Stimulated activated effector memory CD8-positive, alpha-beta T cell treated with anti-CD3 and anti-CD28 coated beads, Interleukin-12 subunit alpha, Interleukin-12 subunit beta, amount 100 ng/mL, for 72 hours (primary cell): ENCODE measurements around the gene NTN3.
A peak's percentile ranks its signal among the peaks of the same experiment; 100 is the strongest.

Source experiments
- ATAC-seq: fragments of 150-1000 bp; cut with Tn5 transposase; 2 replicates; pipeline ENCODE4 v1.10.0; 2021
- DNase-seq, 2 donors: peaks; one replicate each; pipeline ENCODE4 v3.0.0; 2021 to 2022; ENCODE audit warnings: low spot score in 2 of 2
- H3K27ac Mint-ChIP-seq: one replicate; pipeline ENCODE4 v1.8.0; 2022; ENCODE audit warnings: mild to moderate bottlenecking, mixed read lengths
- H3K36me3 Mint-ChIP-seq: one replicate; pipeline ENCODE4 v1.8.0; 2022; ENCODE audit warnings: mild to moderate bottlenecking, mixed read lengths
- H3K4me1 Mint-ChIP-seq: one replicate; pipeline ENCODE4 v1.8.0; 2022; ENCODE audit warnings: mixed read lengths
- H3K4me3 Mint-ChIP-seq: one replicate; pipeline ENCODE4 v1.8.0; 2022; ENCODE audit warnings: mild to moderate bottlenecking, mixed read lengths
- H3K9me3 Mint-ChIP-seq: one replicate; pipeline ENCODE4 v1.8.0; 2022; ENCODE audit warnings: mixed read lengths

NTN3 gene

DNA sequence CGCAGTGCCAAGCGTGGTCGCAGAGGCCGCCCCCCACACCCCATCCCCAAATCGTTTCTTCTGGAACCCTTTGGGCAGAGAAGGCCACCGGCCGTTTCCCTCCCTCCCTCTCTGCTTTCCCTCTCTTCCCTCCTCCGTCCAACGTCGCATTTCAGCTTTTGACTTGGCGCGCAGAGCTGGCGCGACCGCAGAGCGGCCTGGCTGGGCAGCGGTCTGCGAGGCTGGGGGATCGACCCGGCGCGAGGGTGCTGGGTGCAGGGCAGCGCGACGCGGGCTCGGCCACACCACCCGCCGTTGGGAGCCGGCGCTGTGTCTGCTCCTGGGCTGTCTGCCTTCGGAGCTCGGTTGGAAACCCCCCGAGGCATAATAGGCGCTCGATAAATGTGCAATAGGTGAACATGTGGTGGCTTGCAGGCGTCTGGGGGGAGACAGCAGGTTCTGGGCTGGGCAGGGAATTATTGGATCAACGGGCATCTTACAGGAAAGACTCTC lies 2.8 kb upstream of the NTN3 start:
- H3K4me1 Mint-ChIP-seq: peaks cover 24% of the 10 kb centered on the region
- no peaks in the 10 kb centered on the region for H3K9me3 Mint-ChIP-seq
- H3K4me3 Mint-ChIP-seq: peak overlapping the region; percentile 53
- DNase-seq (no peak), ATAC-seq (peak; percentile 44)
- H3K27ac Mint-ChIP-seq: no peak overlapping the region
- no peaks in the 10 kb centered on the region for H3K36me3 Mint-ChIP-seq

DNA sequence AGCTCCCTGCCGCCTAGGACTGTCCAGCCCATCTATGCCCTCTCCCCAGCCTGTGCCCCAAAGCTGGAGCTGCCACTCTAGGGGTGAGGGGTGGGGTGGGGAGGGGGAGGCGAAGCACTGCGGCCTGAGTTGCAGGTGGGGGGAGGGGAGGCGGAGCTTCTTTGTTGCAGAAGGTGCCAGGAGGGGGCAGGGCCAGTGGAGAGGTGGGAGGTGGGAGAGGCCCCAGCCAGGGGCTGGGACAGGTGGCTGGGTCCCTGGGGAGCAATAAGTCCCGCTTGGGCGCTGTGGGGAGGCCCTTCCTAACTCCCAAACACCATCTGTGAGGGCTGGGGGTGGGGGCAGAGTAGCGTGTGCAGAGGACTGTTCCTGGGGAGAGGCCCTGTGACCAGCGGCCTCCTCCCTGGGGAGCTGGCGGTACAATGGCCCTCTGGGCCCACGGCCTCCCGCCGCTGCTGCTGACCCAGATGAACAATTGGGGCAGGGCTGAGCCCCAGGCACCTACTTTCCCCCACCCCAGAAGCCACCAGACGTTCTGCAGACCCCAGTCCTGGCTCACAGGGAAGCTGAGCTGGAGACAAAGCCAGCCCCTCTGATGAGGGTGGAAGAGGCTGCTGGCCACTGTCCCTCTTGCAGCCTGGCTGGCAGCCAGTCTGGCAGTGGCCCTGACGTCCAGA lies 2.2 kb upstream of the NTN3 start:
- no peak for DNase-seq
- Mint-ChIP-seq H3K4me1 (peaks cover 26% of the 10 kb centered on the region), H3K27ac (no peak overlapping the region), H3K9me3 (no peaks in the 10 kb centered on the region), H3K36me3 (no peaks in the 10 kb centered on the region), H3K4me3 (peak overlapping the region; percentile 53)
- no peak for ATAC-seq

DNA sequence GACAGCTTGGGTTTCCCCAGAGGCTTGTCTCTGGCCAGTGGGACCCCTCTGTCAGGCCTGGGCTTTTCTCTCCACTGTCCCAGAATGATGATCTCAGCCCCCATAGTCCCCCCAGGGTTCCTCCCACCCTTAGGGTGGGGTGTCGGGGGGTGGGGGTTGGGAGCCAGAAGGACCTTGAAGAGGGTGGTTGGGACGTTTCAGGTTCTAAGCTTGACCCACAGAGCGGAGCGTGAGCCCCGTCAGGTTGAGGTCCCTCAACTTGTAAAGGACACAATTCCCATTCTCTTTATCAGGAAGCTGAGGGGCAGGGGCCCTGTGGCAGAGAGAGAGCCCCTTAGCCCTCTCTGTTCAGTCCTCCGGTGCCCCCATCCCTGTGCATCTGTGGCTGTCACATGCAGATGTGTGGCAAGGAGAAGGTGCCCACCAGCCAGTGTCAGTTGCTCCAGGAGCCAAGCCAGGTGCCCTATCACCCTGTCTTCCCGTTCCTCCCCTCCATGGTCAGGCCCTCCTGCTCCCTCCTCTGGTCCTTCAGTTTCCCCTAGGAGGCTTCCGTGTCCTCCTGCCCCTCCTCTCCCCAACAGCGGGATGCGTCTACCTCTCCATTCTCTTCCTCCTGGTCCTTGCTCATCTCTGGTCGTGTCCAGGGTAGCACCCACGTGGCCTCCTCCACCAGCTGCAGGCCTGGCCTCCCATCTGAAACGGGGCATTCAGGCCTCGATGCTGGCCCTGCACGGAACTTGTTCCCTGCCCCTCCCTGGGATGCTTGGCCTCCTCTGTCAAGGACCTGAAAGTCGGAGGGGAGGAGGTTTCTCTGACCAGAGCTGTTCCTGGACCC lies 1.5 kb upstream of the NTN3 start:
- Mint-ChIP-seq H3K9me3 (no peaks in the 10 kb centered on the region), H3K4me3 (peak overlapping the region; percentile 53), H3K4me1 (peaks cover 26% of the 10 kb centered on the region), H3K27ac (peak overlapping the region; percentile 81), H3K36me3 (no peaks in the 10 kb centered on the region)
- DNase-seq: no peak
- no peak for ATAC-seq

DNA sequence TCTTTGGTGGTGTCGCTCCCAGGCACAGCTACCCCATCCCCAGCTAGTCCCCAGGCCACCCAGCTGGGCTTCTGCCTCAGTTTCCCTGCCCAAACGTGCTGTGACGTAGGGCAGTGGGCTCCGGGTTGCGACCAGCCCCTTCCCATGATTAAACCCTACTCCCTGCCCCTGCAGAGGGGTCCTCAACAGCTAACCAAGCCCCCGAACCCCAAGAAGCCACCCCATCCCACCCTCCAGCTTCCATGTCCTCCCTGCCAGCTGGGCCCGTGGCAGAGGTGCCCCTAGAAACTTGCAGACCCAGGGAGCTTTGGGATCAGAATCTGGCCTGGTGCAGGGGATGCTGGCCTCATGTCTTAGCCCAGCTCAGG lies 879 bp upstream of the NTN3 start:
- no peak for DNase-seq
- peak overlapping the region; percentile 81 for H3K27ac Mint-ChIP-seq
- H3K36me3 Mint-ChIP-seq: no peaks in the 10 kb centered on the region
- H3K4me1 Mint-ChIP-seq: peaks cover 26% of the 10 kb centered on the region
- no peak overlapping the region for H3K4me3 Mint-ChIP-seq
- ATAC-seq: no peak
- no peaks in the 10 kb centered on the region for H3K9me3 Mint-ChIP-seq

DNA sequence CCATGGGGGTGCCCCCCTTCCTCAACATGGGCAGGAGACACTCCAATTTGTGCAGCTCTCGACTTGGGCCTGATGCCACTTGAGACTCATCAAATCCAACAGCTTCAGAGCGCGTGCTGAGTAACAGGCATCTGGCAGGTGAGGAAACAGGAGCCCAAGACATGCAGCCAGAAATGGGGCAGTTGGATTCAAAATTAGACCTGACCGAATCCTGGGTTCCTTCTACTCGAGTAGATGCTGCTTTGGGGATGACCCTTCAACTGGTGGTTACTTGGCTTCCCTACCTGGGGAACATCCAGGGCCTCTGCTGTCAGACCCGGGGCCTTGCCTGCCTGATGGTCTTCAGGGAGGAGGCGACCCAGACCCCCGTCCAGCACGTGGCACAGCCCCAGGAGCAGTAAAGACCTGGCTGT lies 488 bp upstream of the NTN3 start:
- H3K4me3 Mint-ChIP-seq: no peak overlapping the region
- peaks cover 26% of the 10 kb centered on the region for H3K4me1 Mint-ChIP-seq
- DNase-seq (no peak), ATAC-seq (no peak)
- H3K27ac Mint-ChIP-seq: no peak overlapping the region
- H3K9me3 Mint-ChIP-seq: no peaks in the 10 kb centered on the region
- H3K36me3 Mint-ChIP-seq: no peaks in the 10 kb centered on the region

DNA sequence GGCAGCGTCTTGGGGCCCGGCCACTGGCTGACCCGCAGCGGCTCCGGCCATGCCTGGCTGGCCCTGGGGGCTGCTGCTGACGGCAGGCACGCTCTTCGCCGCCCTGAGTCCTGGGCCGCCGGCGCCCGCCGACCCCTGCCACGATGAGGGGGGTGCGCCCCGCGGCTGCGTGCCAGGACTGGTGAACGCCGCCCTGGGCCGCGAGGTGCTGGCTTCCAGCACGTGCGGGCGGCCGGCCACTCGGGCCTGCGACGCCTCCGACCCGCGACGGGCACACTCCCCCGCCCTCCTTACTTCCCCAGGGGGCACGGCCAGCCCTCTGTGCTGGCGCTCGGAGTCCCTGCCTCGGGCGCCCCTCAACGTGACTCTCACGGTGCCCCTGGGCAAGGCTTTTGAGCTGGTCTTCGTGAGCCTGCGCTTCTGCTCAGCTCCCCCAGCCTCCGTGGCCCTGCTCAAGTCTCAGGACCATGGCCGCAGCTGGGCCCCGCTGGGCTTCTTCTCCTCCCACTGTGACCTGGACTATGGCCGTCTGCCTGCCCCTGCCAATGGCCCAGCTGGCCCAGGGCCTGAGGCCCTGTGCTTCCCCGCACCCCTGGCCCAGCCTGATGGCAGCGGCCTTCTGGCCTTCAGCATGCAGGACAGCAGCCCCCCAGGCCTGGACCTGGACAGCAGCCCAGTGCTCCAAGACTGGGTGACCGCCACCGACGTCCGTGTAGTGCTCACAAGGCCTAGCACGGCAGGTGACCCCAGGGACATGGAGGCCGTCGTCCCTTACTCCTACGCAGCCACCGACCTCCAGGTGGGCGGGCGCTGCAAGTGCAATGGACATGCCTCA lies 773 bp downstream of the NTN3 start:
- Mint-ChIP-seq H3K4me3 (peak overlapping the region; percentile 71), H3K27ac (no peak overlapping the region), H3K4me1 (peaks cover 36% of the 10 kb centered on the region), H3K9me3 (no peaks in the 10 kb centered on the region), H3K36me3 (no peaks in the 10 kb centered on the region)
- no peak for ATAC-seq
- DNase-seq: no peak

DNA sequence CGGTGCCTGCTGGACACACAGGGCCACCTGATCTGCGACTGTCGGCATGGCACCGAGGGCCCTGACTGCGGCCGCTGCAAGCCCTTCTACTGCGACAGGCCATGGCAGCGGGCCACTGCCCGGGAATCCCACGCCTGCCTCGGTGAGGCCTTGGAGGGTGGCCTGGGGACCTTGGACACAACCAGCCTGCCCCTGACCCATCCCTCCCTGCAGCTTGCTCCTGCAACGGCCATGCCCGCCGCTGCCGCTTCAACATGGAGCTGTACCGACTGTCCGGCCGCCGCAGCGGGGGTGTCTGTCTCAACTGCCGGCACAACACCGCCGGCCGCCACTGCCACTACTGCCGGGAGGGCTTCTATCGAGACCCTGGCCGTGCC lies 1.4 kb downstream of the NTN3 start:
- no peak for ATAC-seq
- Mint-ChIP-seq H3K27ac (no peak overlapping the region), H3K4me1 (peaks cover 36% of the 10 kb centered on the region), H3K9me3 (no peaks in the 10 kb centered on the region), H3K36me3 (peaks cover 2% of the 10 kb centered on the region), H3K4me3 (peak overlapping the region; percentile 71)
- DNase-seq: no peak

DNA sequence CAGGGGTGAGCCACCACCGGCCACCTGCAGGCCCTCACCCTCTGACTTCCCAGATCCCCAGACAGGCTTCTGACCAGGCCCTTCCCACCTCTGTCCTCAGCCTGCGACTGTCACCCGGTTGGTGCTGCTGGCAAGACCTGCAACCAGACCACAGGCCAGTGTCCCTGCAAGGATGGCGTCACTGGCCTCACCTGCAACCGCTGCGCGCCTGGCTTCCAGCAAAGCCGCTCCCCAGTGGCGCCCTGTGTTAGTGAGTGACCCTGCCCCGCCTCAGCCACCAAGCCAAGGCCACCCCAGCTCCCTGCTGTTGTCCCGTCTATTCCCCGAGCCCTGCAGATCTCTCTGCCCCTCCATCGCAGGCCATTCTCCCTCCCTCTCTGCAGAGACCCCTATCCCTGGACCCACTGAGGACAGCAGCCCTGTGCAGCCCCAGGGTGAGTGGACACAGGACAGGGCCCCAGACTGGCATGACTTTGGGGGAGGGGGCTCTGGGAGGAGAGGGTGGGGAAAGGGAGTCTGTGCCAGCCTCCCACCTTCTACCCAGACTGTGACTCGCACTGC lies 1.9 kb downstream of the NTN3 start:
- no peak overlapping the region for H3K27ac Mint-ChIP-seq
- peaks cover 7% of the 10 kb centered on the region for H3K36me3 Mint-ChIP-seq
- no peak for ATAC-seq
- peak overlapping the region; percentile 71 for H3K4me3 Mint-ChIP-seq
- no peak for DNase-seq
- peaks cover 41% of the 10 kb centered on the region for H3K4me1 Mint-ChIP-seq
- H3K9me3 Mint-ChIP-seq: no peaks in the 10 kb centered on the region

DNA sequence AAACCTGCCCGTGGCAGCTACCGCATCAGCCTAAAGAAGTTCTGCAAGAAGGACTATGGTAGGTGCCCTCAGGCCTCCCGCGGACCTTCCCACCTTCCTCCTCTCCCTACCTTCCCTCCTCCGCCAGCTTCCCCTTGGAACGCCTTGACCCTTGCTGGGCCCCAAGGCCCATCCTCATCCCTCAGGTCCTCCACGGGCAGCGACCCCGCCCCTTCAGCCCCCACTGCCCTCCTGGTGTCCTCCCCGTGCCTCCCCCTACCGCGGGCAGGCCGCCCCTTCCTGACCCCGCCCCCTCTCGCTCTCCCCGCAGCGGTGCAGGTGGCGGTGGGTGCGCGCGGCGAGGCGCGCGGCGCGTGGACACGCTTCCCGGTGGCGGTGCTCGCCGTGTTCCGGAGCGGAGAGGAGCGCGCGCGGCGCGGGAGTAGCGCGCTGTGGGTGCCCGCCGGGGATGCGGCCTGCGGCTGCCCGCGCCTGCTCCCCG lies 2.4 kb downstream of the NTN3 start:
- DNase-seq (no peak), ATAC-seq (no peak)
- Mint-ChIP-seq H3K9me3 (no peaks in the 10 kb centered on the region), H3K36me3 (peaks cover 12% of the 10 kb centered on the region), H3K27ac (no peak overlapping the region), H3K4me1 (peaks cover 37% of the 10 kb centered on the region), H3K4me3 (peak overlapping the region; percentile 71)

DNA sequence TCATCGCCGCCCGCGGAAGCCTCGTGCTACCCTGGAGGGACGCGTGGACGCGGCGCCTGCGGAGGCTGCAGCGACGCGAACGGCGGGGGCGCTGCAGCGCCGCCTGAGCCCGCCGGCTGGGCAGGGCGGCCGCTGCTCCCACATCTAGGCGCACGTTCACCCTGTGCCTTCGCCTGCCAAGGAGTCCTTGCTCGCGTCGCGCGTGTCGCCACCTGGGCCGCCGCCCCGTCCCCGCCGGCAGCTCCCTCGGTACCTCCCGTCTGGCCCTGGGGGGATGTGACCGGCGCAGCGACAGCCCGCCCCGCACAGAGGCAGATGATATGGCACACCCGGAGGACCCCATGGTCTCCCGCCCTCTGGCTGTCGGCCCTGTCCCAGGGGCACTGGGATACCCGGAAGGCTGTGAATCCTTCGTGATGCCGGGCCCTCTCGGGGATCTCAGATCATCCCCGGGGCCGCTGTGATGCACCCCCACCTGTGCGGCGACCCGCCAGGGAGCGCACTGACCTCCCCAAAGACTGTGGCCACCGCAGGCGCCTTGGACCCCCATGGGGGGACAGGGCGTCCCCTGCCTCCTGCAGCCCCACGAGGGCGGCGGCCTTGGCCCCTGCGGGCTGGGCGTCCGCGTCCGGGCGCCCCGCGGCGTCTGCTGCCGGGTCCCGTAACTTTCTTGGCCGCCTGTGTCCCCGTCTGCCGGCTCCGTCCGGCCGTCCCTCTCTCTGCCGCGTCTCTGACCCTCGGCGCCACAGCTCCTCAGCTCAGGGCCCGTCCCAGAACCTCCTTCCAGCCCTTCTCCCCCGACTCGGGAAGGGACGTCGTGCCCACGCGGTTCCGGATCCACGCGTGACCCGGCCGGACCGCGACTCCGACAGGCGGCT lies 3.1 kb downstream of the NTN3 start:
- DNase-seq (peak; percentile 46 to 78), ATAC-seq (peak; percentile 71)
- Mint-ChIP-seq H3K9me3 (no peaks in the 10 kb centered on the region), H3K36me3 (peaks cover 13% of the 10 kb centered on the region), H3K4me1 (peaks cover 35% of the 10 kb centered on the region), H3K4me3 (peak overlapping the region; percentile 71), H3K27ac (no peak overlapping the region)

DNA sequence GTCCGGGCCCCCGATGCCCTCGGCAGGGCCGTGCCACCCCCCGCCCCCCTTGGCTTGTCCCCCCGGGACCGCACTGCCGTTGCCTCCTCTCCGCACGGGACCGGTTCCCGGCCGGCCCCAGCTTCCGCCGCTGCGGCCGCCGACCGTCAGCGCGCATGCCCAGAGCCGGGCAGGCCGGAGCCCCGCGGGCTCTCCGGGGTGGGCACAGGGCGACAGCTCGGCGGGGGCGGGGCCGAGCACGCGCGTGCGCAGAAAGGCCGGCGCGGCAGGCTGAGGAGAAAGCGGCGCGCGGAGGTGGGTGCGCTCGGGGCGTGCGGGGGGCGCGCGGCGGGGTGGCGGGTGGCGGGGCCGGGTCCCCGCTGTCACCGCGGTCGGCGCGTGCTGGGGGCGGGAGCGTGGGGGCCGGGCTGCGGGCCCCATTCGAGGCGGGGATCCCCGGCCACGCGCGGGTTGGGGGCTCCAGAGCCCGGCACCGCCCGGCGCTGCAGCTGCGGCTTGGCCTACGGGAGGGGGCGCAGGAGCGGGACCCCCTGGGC lies 3.8 kb downstream of the NTN3 start, which contains the start of gene TBC1D24:
TBC1D24 (plus strand) TSS at position 251 of the 536 bp plus-strand sequence. CDS start 21,022 bp downstream, outside the sequence.
- peaks cover 13% of the 10 kb centered on the region for H3K36me3 Mint-ChIP-seq
- H3K27ac Mint-ChIP-seq: no peak within 1 kb of the TSS
- peak; percentile 78 for ATAC-seq
- H3K9me3 Mint-ChIP-seq: no peaks in the 10 kb centered on the region
- H3K4me3 Mint-ChIP-seq: peak within 1 kb of the TSS; percentile 71
- peaks cover 30% of the 10 kb centered on the region for H3K4me1 Mint-ChIP-seq
- peak; percentile 92 to 93 for DNase-seq

DNA sequence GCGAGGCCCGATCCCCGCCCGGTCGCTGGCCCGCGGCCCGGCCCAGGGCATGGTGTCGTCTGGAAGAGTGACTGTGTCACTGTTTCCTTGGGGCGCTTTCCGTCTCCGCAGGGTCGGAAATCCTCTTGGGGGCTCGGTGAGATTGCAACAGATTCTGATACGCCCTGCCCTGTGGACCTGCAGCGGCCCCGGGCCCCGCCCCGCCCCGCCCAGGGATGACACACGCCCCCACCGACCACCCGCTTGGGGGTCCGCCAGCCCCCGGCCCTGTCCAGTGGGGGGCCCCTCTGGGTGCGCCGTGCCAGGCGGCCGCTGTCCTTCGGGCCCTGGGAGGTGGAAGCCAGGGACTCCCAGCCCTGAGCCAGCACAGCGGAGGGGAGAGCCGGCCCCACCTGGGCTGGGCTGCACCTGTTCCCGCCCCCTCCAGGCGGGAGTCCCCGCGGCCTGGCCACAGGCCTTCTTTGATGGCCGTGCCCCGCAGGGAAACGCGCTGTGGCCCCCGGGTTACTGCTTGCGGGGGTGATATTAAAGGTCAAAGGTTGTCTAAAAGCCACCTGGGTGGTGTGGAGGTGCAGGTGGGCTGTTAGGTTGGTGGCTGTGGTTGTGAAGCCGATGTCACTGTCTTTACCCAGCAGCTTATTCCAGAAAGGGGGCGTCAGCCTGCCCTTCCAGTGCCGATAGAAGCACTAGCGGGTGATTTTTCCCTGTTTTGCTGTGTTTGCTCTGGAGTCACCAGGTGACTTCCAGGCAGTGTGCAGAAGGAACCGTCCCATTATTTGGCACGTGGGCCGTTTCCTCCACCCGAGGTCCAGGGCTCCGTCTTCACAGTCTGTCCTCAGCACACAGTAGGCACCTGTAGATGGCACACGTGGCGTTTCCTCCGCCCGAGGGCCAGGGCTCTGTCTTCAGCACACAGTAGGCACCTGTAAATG lies 4.6 kb downstream of the NTN3 start:
- H3K27ac Mint-ChIP-seq: no peak overlapping the region
- peak; percentile 43 for ATAC-seq
- H3K4me1 Mint-ChIP-seq: peaks cover 27% of the 10 kb centered on the region
- DNase-seq: no peak
- peaks cover 13% of the 10 kb centered on the region for H3K36me3 Mint-ChIP-seq
- no peaks in the 10 kb centered on the region for H3K9me3 Mint-ChIP-seq
- peak overlapping the region; percentile 71 for H3K4me3 Mint-ChIP-seq

DNA sequence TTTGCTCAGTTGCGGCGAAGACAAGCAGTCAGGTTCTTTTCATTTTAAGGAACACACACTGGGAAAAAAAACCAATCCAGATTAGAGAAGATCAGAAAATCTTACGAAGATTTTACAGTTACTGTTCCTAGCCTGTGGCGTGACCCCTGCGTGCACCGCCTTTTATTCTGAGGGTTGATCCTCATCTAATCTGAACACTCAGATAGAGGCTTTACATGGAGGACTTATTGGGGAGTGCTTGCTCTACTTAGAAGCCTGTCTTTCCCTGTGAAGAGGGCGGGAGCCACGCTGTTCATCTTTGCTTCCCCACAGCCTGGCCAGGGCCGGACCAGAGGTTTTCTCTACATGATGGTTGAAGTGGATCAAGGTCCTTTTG lies 5.2 kb downstream of the NTN3 start:
- Mint-ChIP-seq H3K36me3 (peaks cover 13% of the 10 kb centered on the region), H3K4me1 (peaks cover 27% of the 10 kb centered on the region), H3K27ac (no peak overlapping the region), H3K4me3 (peak overlapping the region; percentile 71), H3K9me3 (no peaks in the 10 kb centered on the region)
- ATAC-seq (no peak), DNase-seq (no peak)
